GM18909 (cell line): ENCODE results near the gene SEMA6B.

ENCODE experiments used
- ATAC-seq: cut with Tn5 transposase; IDR thresholded peaks from one replicate; pipeline ENCODE4 v1.9.1; 2021; ENCODE audit warnings: mild to moderate bottlenecking; ENCODE audit not compliant: unreplicated experiment, poor library complexity

SEMA6B gene

DNA sequence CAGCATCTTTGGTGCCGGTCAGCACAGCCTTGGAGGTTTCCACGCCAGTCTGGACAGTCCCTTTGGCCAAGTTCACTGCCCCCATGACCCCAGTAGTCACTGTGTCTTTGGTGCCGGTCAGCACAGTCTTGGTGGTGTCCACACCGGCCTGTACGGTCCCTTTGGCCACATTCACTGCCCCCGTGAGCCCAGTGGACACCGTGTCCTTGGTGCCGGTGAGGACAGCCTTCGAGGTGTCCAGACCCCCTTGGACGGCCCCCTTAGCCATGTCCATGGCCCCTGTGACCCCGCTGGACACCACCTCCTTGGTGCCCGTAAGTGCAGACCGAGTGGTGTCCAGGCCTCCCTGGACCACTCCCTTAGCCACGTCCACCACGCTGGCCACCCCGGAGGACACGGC is 46.2 kb downstream of the SEMA6B start:
- ATAC-seq = no peak

DNA sequence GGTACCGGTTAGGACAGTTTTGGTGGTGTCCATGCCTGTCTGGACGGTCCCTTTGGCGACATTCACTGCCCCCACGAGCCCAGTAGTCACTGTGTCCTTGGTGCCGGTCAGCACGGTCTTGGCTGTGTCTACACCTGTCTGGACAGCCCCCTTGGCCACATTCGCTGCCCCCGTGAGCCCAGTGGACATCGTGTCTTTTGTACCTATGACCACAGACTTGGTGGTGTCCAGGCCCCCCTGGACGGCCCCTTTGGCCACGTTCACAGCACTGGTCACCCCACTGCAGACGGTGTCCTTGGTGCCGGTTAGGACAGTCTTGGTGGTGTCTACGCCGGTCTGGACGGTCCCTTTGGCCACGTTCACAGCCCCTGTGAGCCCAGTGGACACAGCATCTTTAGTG is 47.4 kb downstream of the SEMA6B start:
- no peak for ATAC-seq

DNA sequence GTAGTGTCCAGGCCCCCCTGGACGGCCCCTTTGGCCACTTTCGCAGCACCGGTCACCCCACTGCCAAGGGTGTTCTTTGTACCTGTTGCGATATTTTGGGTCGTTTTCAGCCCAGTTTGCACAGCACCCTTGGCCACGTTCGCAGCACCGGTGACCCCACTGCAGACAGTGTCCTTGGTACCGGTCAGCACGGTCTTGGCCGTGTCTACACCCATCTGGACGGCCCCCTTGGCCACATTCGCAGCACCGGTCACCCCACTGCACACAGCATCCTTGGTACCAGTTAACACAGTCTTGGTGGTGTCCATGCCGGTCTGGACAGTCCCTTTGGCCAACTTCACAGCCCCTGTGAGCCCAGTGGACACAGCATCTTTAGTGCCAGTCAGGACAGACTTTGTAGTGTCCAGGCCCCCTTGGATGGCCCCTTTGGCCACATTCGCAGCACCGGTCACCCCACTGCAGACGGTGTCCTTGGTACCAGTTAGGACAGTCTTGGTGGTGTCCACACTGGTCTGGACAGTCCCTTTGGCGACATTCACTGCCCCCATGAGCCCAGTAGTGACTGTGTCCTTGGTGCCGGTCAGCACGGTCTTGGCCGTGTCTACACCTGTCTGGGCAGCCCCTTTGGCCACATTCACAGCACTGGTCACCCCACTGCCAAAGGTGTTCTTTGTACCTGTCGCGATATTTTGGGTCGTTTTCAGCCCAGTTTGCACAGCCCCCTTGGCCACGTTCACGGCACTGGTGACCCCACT is 48.0 kb downstream of the SEMA6B start:
- no peak for ATAC-seq

- no peak for ATAC-seq
Measured at GRCh38 chr19:4510435-4511255, 48.8 kb downstream of the SEMA6B start.

DNA sequence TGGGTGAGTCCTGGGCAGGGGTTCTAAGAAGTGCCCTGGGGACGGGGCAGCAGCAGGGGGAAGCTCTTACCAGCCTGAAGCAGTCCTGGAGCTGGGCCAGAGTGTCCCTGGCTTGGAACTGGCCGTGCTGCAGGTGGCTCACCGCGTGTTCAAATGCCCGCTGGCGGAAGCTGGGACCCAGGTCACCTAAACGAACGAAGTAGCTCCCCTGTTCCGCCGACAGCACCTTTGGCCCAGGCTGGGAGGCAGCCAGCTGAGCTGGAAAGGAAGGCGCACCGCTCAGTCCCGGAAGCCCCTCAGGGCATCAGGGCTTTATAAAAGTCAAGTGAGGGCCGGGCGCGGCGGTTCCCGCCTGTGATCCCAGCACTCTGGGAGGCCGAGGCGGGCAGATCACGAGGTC is 50.8 kb downstream of the SEMA6B start:
- no peak for ATAC-seq

DNA sequence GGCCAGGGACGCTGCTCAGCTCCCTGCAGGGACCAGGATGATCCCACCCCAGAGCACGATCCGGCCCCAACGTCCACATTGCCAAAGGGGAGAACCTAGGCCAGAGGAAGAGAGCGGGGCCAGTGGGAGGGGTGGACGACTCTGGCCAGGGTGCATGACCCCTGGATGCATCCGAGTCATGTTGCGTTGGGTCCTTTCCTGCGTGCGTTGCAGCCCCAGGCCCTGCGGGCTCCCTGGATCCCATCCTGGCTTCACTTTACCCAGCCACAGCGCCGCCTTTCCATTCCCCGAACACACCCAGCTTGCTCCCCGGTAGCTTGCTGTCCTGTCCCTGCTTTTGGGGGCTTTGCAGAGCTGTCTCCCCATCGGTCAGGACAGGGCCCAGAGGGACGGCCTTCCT is 51.7 kb downstream of the SEMA6B start:
- ATAC-seq = no peak

DNA sequence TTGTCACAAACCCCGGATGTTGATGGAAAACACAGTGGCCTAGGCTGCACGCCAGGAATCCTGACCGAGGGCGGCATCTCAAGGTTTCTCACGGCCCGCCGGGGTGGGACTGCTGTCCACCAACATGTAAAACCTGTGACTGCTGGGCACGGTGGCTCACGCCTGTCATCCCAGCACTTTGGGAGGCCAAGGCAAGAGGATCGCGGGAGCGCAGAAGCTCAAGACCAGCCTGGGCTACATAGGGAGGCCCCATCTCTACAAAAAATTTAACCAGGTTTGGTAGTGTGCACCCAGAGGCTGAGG is 52.4 kb downstream of the SEMA6B start:
- ATAC-seq = no peak

DNA sequence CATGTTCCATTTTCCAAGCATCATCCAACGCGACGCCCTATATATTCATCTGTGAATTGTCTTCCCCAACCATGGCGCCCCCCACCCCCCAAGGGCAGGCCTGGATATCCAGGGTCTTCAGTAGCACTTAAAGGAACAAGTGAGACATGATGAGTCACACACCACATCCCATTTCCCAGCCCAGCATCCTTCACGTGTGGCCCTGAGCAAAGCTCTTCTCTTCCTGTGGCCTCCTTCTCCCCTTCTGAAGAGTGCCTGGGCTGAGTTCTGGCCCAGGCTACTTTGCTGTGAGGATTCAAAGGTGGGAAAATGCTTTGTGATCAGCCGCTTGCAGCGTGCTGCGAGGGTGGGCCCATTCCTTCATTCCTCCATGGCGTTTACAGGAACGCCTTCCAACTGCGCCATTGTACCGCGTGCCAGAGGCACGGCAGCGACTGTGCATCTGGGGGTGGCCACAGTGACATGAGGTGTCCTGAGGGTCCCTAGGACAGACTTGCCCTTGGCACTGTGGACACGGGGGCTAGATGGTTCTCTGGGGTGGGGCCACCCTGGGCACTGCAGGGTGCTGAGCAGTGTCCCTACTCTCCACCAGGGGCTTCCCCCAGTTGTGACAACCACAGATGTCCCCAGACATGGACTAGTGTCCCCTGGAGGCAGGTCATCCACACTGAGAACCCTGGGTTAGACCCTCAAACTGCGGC is 52.9 kb downstream of the SEMA6B start:
- no peak for ATAC-seq

- ATAC-seq = no peak
Measured at GRCh38 chr19:4505570-4506448, 53.7 kb downstream of the SEMA6B start.

GRCh38 chr19:4504891-4505569 is 54.5 kb downstream of the SEMA6B start:
- no peak for ATAC-seq

GRCh38 chr19:4504297-4504701 is 55.2 kb downstream of the SEMA6B start:
- no peak for ATAC-seq

DNA sequence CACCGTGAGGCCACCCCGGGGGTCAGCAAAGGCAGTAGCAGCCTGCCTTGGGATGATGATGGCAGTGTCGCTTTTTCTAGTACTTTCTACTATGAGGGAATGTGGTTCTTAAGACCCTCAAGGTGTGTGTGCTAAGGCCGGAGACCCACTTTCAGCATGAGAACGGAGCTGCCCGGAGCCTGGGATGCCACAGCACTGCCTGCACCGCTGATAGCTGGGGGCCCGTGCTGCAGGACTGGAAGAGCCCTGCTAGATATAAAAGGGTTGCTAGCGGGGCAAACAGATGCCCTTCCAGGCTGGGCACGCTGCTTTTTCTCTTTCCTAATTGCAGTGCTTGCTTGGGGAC is 55.7 kb downstream of the SEMA6B start:
- no peak for ATAC-seq

- no peak for ATAC-seq
Measured at GRCh38 chr19:4503132-4503824, 56.2 kb downstream of the SEMA6B start.

GRCh38 chr19:4502282-4503131 is 57.0 kb downstream of the SEMA6B start:
- no peak for ATAC-seq

GRCh38 chr19:4501691-4502090 is 57.8 kb downstream of the SEMA6B start:
- ATAC-seq = no peak

- no peak for ATAC-seq
Measured at GRCh38 chr19:4500841-4501591, 58.5 kb downstream of the SEMA6B start.

DNA sequence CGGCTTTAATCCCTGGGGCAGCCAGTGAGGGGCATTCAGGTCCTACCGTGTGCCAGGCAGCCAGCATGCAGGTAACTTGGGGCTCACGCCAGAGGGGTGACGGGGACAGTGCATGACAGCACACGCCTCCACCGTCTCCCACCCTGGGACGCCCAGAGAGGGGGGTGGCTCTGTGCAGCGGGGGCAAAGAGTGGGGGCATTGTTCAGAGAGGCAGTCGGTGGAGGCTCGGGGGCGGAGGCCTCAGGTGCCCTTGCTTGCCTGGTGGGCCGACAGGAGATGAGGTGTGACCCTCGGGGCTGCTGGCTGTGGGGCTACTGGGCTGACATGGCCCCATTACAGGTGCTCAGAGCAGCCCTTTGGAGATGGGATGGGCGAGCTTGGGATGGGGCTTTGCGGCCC is 59.6 kb downstream of the SEMA6B start:
- ATAC-seq = no peak

DNA sequence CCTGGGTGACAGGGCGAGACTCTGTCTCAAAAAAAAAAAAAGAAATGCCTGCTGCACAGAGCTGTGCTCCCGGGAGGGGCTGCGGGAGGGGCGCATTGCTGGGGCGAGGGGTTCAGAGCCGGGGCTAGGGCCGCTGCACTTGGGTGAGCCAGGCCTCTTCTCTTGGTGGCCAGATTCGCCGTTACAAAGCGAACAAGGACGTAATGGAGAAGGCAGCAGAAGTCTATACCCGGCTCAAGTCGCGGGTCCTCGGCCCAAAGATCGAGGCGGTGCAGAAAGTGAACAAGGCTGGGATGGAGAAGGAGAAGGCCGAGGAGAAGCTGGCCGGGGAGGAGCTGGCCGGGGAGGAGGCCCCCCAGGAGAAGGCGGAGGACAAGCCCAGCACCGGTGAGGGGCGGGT is 60.2 kb downstream of the SEMA6B start:
- ATAC-seq = no peak
